ENCODE results near the gene PCBD1. TPM values are rescaled to one million over a fixed set of nuclear protein-coding genes. Genes with fewer than 3 reads are reported as not detected.

The PCBD1 gene
- total and polyA plus RNA-seq, 2 donors (not counting 1 experiment from before 2014, with no cell fraction given), result 6.7 to 14.1 TPM

- Histone ChIP-seq H3K4me1 (ENCODE audit: control insufficient read depth in 2 of 2, insufficient read depth in 2 of 2, low read length in 2 of 2) (no peaks in the 10 kb centered on the region), H3K9me3 (ENCODE audit: control extremely low read depth in 1 of 3, control insufficient read depth in 2 of 3, insufficient read depth in 1 of 3, low read length in 2 of 3) (peaks cover 0 to 5% (median 4%) of the 10 kb centered on the region in 3 donors), H3K27ac (ENCODE audit: low read length in 2 of 2) (no peak overlapping the region), H3K4me3 (ENCODE audit: control extremely low read depth in 1 of 5, extremely low read depth in 1 of 5, insufficient read depth in 1 of 5, low read depth in 2 of 5, low read length in 4 of 5) (no peak overlapping the region), H4K20me1 (ENCODE audit: control insufficient read depth, insufficient read depth, low read length, poor library complexity, severe bottlenecking) (peaks cover 22% of the 10 kb centered on the region), H3K9ac (ENCODE audit: low read length) (no peak overlapping the region), H3K27me3 (replicated peaks in 1 of 4; ENCODE audit: control extremely low read depth in 1 of 4, control insufficient read depth in 3 of 4, insufficient read depth in 4 of 4, low read length in 3 of 4) (no peaks in the 10 kb centered on the region), H3K4me2 (replicated peaks; ENCODE audit: low read depth, low read length, poor library complexity, severe bottlenecking) (no peak overlapping the region), H3K79me2 (ENCODE audit: control insufficient read depth, insufficient read depth, low read length) (peaks cover 41% of the 10 kb centered on the region), H3K36me3 (replicated peaks in 1 of 2; ENCODE audit: control extremely low read depth in 1 of 2, control insufficient read depth in 1 of 2, extremely low read depth in 1 of 2, insufficient read depth in 2 of 2, low read length in 1 of 2) (peaks cover 3 to 4% of the 10 kb centered on the region in 2 experiments), H2AFZ (ENCODE audit: insufficient read depth, low read depth, low read length, poor library complexity, severe bottlenecking) (no peak overlapping the region)
- ATAC-seq (ENCODE audit: low read depth) (no peak), DNase-seq (no peak)
- no peak for TF ChIP-seq EZH2 (IDR thresholded peaks at IDR 0.05; ENCODE audit: borderline replicate concordance, insufficient read depth, low read depth, low read length, poor library complexity, severe bottlenecking)
- peaks cover 4% of the 10 kb centered on the region for H3K4me1 Mint-ChIP-seq
- CTCF ChIA-PET, result no interaction called here
- H3K4me3 Mint-ChIP-seq, result no peak overlapping the region
- intact Hi-C loops (cut with micrococcal nuclease), result no loop called here
- no peaks in the 10 kb centered on the region for H3K27me3 Mint-ChIP-seq
- 93% methylated on average over 2 of the region's 4 CpGs for WGBS (ENCODE audit: insufficient coverage)
- POLR2A ChIA-PET, result no interaction called here
- no peaks in the 10 kb centered on the region for H3K9me3 Mint-ChIP-seq (ENCODE audit: insufficient read depth)
- H3K27ac Mint-ChIP-seq, result no peak overlapping the region
Measured at GRCh38 chr10:70838270-70838805, 50.0 kb downstream of the PCBD1 start.

DNA sequence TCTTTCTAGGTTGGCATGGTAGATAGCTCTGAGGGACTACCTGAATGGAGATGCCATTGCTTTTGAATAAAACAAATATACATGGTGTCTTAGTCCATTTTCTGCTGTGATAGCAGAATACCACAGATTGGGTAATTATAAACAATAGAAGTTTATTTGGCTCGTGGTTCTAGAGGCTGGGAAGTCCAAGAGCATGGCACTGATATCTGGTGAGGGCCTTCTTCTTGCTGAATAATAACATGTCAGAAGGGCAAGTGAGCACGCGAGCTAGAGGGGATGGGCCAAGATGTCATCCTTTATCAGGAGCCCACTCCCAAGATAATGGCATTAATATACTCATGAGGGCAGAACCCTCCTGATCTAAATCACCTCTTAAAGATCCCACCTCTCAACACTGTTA is 50.7 kb downstream of the PCBD1 start:
- H3K79me2 ChIP-seq (ENCODE audit: control insufficient read depth, insufficient read depth, low read length), result peaks cover 46% of the 10 kb centered on the region
- H3K4me3 ChIP-seq (ENCODE audit: control extremely low read depth in 1 of 5, extremely low read depth in 1 of 5, insufficient read depth in 1 of 5, low read depth in 2 of 5, low read length in 4 of 5), result no peak overlapping the region
- no peaks in the 10 kb centered on the region for H3K4me1 ChIP-seq (ENCODE audit: control insufficient read depth in 2 of 2, insufficient read depth in 2 of 2, low read length in 2 of 2)
- H3K9ac ChIP-seq (ENCODE audit: low read length), result no peak overlapping the region
- peaks cover 0 to 5% (median 4%) of the 10 kb centered on the region in 3 donors for H3K9me3 ChIP-seq (ENCODE audit: control extremely low read depth in 1 of 3, control insufficient read depth in 2 of 3, insufficient read depth in 1 of 3, low read length in 2 of 3)
- DNase-seq (no peak), ATAC-seq (ENCODE audit: low read depth) (no peak)
- Mint-ChIP-seq H3K9me3 (ENCODE audit: insufficient read depth) (no peaks in the 10 kb centered on the region), H3K4me3 (no peak overlapping the region), H3K4me1 (peaks cover 10% of the 10 kb centered on the region), H3K27me3 (no peaks in the 10 kb centered on the region), H3K27ac (no peak overlapping the region)
- peaks cover 29% of the 10 kb centered on the region for H4K20me1 ChIP-seq (ENCODE audit: control insufficient read depth, insufficient read depth, low read length, poor library complexity, severe bottlenecking)
- no peak overlapping the region for H3K27ac ChIP-seq (ENCODE audit: low read length in 2 of 2)
- H3K4me2 ChIP-seq (replicated peaks; ENCODE audit: low read depth, low read length, poor library complexity, severe bottlenecking), result no peak overlapping the region
- WGBS (ENCODE audit: insufficient coverage), result no CpG with 5 or more reads among the region's 3 CpGs
- TF ChIP-seq, protein P1, sequence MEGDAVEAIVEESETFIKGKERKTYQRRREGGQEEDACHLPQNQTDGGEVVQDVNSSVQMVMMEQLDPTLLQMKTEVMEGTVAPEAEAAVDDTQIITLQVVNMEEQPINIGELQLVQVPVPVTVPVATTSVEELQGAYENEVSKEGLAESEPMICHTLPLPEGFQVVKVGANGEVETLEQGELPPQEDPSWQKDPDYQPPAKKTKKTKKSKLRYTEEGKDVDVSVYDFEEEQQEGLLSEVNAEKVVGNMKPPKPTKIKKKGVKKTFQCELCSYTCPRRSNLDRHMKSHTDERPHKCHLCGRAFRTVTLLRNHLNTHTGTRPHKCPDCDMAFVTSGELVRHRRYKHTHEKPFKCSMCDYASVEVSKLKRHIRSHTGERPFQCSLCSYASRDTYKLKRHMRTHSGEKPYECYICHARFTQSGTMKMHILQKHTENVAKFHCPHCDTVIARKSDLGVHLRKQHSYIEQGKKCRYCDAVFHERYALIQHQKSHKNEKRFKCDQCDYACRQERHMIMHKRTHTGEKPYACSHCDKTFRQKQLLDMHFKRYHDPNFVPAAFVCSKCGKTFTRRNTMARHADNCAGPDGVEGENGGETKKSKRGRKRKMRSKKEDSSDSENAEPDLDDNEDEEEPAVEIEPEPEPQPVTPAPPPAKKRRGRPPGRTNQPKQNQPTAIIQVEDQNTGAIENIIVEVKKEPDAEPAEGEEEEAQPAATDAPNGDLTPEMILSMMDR (IDR thresholded peaks at IDR 0.05), result no peak
- no peak for TF ChIP-seq EZH2 (IDR thresholded peaks at IDR 0.05; ENCODE audit: borderline replicate concordance, insufficient read depth, low read depth, low read length, poor library complexity, severe bottlenecking)
- ChIA-PET POLR2A (no interaction called here), CTCF (no interaction called here)
- no peak overlapping the region for H2AFZ ChIP-seq (ENCODE audit: insufficient read depth, low read depth, low read length, poor library complexity, severe bottlenecking)
- H3K27me3 ChIP-seq (replicated peaks in 1 of 4; ENCODE audit: control extremely low read depth in 1 of 4, control insufficient read depth in 3 of 4, insufficient read depth in 4 of 4, low read length in 3 of 4), result no peaks in the 10 kb centered on the region
- peaks cover 3 to 4% of the 10 kb centered on the region in 2 experiments for H3K36me3 ChIP-seq (replicated peaks in 1 of 2; ENCODE audit: control extremely low read depth in 1 of 2, control insufficient read depth in 1 of 2, extremely low read depth in 1 of 2, insufficient read depth in 2 of 2, low read length in 1 of 2)
- intact Hi-C loops (cut with micrococcal nuclease), result no loop called here
